Measurements from ENCODE around the gene FRAT2.

- TF ChIP-seq CTCF (IDR thresholded peaks at IDR 0.05) (no peak), POLR2A (IDR thresholded peaks at IDR 0.05) (no peak)
Measured at GRCh38 chr10:97353945-97354344, 19.4 kb upstream of the FRAT2 start.

Measured in thyroid gland (tissue), 4 donors.